ENCODE results near the gene DNAAF6.
"Not testable (repeated sequence)": the region's sequence is repeated elsewhere in the genome, so short reads cannot be mapped to it uniquely, and the experiment has no call there.

The DNAAF6 gene

DNA sequence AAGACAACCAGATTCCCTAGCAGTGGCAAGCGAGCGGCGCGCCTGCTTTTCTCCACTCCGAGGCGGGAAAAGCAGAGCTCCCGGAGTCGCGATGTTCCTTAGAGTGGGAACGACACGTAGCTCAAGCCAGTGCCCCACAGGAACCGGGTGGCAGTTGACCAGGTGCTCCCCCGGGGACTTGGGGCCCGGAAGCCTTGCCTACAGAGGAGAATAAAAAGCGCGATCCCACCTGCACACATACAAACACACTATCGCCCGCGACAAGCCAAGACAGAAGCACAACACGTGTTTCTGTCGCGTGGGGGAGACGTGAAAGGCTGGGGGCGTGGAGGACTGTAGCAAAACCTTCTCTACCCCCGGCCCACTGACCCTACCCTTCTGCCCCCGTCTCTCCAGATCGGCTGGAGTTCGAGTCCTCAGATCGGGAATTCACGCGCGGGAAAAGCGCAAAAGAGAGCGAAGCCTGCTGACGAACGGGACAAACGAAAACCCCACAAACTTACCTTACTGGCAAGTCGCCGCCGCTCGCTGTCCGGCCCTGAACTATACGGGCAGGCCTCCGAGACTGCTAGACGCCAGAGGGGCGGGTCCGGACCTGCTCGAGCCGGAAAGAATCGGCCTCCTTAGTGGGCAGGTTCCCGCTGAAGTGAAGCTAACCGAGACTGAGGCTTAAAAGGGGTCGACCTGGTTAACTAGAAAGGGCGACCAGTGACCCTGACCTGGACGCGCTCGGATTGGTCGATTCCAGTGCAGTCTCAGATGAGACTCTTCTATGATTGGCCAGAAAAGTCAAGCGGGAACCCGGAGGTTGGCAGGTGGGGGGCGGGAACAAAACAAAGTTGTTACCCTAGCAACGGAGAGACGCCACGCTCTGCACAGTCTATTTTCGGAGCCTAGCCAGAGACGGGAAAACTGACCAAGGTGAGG, at the start of gene DNAAF6, which contains the start of gene NUP62CL:
Gene DNAAF6, plus strand, starts transcription at position 842 of the 927 bp plus-strand sequence. CDS start 6,265 bp downstream, outside the sequence.
Gene NUP62CL, minus strand, starts transcription at position 664 of the 927 bp plus-strand sequence. CDS start 31,287 bp downstream, outside the sequence.
- DNase-seq (ENCODE audit: low read depth) = peak; percentile 42

DNA sequence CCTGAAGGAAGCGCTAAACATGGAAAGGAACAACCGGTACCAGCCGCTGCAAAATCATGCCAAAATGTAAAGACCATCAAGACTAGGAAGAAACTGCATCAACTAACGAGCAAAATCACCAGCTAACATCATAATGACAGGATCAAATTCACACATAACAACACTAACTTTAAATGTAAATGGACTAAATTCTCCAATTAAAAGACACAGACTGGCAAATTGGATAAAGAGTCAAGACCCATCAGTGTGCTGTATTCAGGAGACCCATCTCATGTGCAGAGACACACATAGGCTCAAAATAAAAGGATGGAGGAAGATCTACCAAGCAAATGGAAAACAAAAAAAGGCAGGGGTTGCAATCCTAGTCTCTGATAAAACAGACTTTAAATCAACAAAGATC, 48.8 kb upstream of the DNAAF6 start:
- not testable (repeated sequence) for DNase-seq (ENCODE audit: low read depth)

DNA sequence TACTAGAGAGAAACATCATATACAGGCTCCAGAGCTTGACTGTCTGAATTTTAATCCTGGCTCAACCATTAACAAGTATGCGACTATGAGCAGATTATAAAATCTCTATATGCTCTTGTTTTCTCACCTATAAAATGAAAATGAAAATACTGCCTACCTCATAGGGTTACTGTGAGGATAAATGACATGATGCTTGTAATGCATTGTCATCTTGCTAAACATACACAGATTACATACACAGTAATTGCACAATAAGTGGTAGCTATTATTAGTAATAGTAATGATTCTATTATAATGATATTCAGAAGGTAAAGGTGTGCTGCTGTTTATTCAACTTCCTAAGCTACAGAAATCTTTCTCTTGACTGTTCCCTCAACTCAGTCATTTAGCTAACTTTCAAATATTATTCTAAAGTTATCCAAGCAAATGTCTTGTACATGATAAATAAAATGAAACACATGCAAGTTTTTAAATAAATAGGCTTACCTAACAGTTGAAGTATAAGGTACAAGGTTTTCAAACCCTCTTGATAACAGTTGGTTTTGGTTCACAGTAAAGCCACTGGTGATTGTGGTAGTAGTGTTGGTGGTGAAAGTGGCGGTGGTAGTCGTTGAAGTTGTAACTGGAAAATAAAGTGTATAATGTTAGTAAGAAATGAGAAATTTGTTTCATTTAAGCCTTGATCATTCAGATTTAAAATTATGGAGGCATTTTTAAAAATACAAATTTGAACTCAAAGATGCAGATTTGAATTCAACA, 39.1 kb upstream of the DNAAF6 start:
- DNase-seq (ENCODE audit: low read depth) = no peak

DNA sequence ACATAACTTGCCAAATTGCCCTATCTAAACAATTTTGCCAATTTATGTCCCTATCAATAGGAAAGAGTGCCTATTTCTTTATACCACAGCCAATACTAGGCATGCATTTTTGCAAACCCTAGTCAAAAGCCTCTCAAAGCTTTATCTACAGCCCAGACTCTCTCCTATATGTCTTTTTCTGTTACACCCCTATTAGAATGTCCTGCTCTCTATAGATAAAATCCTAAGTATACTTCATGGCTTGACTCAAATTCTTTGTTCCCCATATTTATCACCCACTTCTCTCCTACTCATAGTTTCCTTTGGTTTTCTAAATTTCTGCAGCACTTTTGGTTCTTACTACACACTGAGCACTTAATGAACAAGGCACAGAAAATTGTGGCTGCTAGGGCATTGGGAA, 38.2 kb upstream of the DNAAF6 start:
- no peak for DNase-seq (ENCODE audit: low read depth)

DNA sequence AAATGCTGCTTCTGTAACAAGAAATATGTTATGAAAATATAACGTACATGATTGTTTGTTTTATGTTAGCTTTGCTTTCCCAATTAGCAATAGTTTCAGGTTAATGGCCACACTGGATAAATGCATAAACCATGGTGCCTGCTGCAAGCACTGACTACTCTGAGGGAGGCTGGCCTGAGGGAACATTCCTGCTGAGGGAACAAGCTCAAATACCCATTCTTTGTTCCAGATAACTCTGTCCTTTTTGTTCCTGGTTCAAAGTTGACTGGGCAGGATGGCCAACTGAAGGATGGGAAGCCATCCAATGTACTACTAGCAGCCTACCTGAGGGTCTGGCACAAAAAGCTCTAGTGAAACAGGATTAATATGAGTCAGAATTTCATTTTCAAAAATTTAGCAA, 37.7 kb upstream of the DNAAF6 start:
- DNase-seq (ENCODE audit: low read depth) = no peak

DNA sequence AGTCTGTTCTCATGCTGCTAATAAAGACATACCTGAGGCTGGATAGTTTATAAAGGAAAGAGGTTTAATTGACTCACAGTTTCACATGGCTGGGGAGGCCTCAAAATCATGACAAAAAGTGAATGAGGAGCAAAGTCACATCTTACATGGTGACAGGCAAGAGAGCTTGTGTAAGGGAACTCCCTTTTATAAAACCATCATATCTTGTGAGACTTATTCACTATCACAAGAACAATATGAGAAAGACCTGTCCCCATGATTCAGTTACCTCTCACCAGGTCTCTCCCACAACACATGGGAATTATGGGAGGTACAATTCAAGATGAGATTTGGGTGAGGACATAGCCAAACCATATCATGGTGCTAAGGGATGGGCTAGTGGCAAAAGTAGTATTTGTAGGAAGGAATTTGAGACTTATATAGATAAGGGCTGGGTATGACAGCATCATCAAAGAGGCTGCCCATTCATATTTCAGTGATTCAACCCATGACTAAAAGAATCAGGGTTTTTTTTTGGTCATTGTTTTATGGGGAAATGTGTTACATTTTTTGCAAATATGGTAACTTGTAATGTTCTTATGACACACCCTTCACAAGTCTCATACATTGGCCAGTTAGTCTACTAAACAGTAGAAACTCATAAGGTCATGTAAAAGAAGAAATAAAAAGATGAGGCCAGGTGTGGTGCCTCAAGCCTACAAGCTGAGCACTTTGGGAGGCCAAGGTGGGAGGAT, 34.9 kb upstream of the DNAAF6 start:
- no peak for DNase-seq (ENCODE audit: low read depth)

DNA sequence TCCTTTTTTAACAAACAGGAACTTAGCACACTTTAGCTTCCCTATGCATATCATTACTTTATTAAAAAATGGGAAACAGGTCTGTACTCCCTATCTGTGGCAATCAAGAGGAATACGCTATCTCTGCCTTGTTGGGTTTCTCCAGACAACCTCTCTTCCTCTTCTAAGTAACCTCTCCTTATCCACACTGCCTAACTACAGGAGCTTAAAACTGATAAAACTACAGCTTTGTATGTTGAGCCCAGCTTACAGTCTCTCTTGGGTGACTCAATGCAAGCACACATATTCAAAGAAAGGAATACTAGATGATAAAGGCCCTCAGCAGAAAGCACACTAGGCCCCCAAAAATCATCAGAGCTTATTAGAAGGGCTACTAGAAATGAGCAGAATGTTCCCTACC, 9.1 kb upstream of the DNAAF6 start:
- DNase-seq (ENCODE audit: low read depth) = no peak

DNA sequence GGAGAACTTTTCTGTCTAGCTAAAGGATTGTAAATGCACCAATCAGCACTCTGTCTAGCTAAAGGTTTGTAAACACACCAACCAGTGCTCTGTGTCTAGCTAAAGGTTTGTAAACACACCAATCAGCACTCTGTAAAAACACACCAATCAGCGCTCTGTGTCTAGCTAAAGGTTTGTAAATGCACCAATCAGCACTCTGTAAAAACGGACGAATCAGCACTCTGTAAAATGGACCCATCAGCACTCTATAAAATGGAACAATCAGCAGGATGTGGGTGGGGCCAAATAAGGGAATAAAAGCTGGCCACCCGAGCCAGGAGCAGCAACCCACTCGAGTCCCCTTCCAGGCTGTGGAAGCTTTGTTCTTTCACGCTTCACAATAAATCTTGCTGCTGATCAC, 8.3 kb upstream of the DNAAF6 start:
- DNase-seq (ENCODE audit: low read depth) = not testable (repeated sequence)

DNA sequence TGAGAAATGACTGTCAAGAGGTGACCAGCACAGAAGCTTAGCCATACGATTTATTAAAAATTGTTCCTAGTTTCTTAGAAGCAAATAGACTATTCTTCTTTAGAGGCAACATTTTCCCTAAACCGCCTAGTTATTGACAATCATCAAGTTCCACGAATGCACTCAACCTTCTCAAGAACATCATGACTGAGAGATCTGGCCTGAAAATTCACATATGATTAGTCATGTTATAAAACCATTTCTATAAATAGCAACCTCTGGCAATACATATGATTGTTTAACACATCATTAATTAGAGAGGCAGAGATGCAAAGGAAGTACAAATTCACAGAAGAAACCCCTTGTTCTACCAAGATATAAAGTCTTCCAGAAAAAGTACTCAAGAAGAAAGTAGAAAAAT, 6.9 kb upstream of the DNAAF6 start:
- no peak for DNase-seq (ENCODE audit: low read depth)

DNA sequence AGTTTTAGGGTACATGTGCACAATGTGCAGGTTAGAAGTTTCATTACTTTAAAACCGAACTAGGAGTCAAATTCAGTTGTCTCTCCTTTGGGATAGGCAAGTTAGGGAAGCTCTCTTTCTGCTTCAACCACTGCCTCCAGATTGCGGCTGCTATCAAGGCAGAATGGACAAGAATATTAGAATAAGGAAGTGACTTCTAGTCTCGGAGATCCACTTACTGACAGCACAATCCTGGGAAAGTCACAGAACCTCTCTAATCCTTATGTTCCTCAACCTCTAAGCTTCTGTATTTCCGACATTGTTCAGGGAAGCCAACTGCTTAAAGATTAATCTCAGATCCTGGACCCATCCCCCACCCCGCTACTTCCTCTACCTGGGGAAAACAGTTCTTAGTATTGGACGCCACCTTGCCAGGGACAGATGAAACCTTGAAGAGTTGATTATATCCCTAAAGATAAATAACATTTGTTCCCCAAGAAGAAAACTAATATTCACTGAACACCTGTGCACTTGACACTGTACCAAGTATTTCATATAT, 2.3 kb upstream of the DNAAF6 start:
- no peak for DNase-seq (ENCODE audit: low read depth)

DNA sequence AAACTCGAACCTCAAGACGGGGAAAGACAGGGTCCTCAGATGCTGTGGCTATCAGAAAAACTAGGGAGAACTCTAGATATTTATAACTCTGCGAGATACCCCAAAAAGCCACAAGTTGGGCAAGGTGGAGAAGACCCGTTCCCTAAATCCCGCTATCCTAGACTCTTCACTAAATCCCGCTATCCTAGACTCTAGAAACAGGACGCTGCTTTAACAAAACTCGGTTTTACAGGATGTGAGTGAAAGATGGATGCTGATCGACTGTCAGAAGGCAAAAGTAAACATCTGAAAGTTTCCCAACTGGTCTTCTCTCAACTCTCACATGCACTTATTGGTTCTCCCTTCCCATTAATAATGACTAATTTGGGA, 270 bp downstream of the DNAAF6 start:
- DNase-seq (ENCODE audit: low read depth) = no peak

DNA sequence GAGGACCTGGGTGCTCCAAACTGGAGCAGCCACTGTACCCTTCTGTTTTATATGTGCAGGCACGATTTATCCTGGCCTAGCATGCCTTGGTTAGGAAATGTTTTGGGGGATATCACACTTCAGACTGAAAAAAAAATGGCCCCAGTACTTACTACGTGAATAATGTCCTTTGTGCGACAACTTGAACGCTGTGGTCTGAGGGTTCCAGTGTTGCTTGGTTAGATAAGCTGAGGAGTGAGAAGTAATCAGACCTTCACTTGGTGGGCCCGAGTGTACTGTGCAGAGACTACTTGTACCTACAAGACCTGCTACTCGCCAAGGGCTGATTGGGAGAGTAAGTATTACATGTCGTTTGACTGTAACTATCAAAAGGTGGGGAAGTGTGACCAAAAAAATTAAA, 678 bp downstream of the DNAAF6 start:
- no peak for DNase-seq (ENCODE audit: low read depth)

DNA sequence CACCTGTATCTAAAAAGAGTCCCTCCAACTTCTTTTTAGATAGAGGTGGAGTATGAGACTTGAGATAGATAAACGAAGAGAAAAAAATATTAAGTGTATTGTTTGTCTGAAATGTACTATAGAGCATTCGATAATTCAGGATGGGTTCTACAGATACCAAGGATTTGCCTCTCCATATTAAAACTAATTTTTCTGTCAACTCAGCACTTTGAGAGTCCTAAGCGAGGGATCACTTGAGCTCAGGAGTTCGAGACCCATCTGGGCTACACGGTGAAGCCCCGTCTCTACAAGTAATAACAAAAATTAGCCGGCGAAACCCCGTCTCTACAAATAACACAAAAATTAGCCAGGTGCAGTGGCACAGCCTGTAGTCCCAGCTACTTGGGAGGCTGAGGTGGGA, 1.5 kb downstream of the DNAAF6 start:
- DNase-seq (ENCODE audit: low read depth) = no peak

DNA sequence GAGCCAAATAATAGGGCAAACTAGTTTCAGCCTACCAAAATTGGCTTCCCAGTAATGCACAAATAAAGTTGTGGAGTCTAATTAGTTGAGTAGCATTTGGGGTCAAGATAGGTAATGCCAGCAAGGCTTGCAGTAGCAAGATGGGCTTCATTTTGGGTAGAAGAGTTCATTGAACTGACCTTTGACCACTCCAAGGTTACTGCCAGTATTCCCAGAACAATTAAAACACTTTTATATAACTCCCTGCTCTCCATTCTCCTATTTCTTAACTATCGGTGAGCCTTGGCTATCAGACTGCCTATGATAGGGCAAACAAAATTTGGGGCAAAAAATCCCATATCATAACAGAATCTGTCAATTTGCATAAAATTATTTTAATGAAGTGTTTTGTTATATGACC, 7.1 kb downstream of the DNAAF6 start:
- DNase-seq (ENCODE audit: low read depth) = no peak

DNA sequence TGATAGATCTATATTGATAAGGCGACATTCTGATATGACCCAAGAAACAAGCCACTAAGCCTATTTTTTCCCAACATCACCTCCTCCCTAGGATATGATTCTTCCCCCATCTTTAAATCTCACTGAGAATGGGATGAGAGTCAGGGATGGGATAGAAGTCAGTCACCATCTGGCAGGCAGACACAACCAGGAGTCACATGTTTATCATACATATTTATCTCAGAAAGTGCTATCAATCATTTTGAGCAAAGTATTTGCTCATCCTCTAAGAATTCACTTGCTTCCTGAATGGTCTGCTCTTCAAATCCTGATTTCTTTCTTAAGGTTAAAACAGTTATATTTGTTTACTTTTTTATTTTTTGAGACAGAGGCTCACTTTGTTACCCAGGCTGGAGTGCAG, 20.3 kb downstream of the DNAAF6 start:
- DNase-seq (ENCODE audit: low read depth) = no peak

DNA sequence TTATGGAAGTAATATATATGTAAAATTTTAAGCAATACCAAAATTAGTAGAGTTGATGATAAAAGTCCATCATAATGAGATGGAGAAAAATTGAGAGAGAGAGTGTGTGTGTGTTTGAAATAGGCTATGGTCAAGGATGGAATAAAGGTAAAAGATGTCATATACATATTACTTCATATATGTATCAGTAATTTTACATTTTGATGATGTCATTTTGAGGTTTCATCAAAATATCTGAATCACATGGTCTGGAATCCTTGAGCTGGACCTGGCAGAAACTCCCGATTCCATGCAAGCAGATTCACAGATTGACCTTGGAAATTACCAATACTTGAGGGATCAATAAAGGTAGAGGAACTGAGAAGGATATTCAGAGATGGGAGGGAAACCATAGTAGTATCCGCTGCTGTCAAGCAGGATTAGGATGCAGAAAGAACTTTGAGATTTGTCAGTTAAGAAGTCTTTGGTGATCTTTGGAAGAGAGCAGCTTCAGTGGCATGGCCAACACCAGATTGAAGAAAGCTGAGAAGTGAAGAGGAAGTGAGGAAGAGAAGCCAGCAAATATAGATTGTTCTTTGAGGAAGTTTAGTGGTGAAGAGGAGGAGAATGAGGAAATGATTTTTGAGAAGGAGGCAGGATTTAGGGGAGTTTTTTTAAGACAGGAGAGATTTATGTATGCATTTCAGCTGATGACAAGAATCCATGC, 21.5 kb downstream of the DNAAF6 start:
- no peak for DNase-seq (ENCODE audit: low read depth)

DNA sequence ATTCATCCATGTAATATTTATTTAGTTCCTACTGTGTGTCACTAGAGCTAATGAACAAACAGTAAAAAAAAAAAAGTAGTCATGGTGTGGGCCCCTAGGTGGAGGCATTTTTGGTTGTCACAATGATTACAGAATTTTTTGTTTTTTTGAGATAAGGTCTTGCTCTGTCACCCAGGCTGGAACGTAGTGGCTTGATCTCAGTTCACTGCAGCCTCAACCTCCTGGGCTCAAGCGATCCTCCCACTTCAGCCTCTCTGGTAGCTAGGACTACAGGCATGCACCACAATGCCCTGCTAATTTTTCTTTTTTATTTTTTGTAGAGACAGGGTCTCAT, 22.0 kb downstream of the DNAAF6 start:
- DNase-seq (ENCODE audit: low read depth) = no peak

DNA sequence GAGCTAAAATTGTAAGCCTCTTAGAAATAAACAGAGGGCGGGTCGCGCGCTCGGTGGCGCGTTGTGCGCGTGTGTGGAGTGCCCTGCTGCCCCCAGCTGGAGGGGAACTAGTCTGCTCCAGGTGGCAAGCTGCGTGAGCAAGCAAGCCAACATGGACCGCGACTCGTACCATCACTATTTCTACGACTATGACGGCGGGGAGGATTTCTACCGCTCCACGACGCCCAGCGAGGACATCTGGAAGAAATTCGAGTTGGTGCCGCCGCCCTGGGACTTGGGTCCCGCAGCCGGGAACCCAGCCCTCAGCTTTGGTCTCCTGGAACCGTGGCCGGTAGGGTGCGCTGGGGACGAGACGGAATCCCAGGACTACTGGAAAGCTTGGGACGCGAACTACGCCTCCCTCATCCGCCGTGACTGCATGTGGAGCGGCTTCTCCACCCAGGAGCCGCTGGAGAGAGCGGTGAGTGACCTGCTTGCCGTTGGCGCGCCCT, 66.1 kb downstream of the DNAAF6 start:
- no peak for DNase-seq (ENCODE audit: low read depth)

DNA sequence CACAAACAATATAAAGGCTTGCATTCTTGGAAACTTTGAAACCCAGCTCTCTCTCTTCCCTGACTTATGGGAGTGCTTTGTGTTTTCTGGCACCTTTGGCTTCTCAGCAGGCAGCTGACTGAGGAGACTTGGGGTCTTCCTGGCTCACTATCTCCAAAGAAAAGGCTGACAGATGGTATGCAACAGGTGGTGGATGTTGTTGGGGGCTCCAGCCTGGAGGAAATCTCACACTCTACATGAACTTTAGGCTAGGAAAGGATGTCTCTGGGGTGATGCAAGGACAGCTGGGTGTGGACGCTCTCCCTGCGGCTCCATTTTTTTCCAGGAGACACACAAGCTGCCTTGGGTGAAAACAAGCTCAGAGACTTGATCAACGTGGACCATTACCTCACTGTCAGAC, 67.4 kb downstream of the DNAAF6 start:
- no peak for DNase-seq (ENCODE audit: low read depth)

DNA sequence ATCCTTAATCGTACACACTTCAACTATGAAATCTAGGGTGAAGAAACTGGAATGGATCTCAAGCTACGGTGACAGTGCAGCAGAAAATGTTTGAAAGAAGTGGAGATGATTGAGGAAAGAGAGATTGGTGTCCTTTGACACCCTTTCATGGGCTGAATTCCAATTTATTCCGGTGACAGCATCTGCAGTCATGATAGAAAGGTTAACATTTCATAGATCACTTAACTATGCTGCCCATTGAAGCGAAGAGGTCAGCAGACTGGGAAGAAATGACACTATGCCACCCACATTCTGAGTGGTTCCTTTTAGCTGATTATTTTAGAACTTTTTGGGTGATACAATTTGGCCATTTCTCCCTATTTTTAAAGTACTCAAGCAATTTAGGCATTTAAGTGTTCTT, 82.3 kb downstream of the DNAAF6 start:
- DNase-seq (ENCODE audit: low read depth) = no peak

DNA sequence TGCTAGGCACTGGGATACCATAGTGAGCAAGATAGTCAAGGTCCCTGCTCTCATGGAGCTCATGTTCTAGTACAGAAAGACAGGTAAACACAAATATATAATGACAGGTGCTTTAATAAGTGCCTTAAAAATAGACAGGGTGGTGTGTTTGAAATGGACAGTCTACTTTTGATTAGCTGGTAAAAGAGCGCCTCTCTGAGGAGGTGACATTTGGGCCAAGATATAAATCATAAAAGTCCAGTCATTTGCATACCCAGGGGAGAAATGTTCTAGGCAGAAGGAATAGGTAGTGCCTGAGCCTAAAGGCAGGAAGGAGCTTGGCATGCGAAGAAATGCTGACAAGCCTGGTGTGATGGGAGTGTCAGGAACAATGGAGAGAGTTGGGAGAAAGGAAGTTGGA, 83.6 kb downstream of the DNAAF6 start:
- no peak for DNase-seq (ENCODE audit: low read depth)

DNA sequence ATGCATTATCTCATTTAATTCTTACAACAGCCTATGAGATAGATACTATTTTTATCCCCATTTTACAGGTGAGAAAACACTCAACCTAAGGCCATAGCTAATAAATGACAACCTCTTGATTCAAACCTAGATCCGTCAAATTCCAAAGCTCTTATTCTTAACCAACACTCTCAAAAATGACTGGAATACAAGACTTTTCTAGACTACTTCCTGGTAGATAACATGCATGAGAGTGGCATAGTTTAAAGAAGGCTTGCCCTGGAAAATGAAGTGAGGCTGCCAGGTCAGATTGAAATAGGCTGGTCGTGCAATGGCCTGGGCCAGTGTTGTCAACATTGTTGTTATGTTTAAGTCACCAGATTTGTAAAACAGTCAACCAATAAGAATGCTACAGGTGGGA, 86.6 kb downstream of the DNAAF6 start:
- no peak for DNase-seq (ENCODE audit: low read depth)
